GM12872 (cell line): ENCODE results near the gene MGST1.

Experiments used
- TF ChIP-seq, protein P1 (sequence below): IDR thresholded peaks from 3 replicates; pipeline ENCODE4 v1.5.1; 2011; ENCODE audit warnings: low read depth, mild to moderate bottlenecking, low read length, moderate library complexity; ENCODE audit not compliant: insufficient read depth

The MGST1 gene

DNA sequence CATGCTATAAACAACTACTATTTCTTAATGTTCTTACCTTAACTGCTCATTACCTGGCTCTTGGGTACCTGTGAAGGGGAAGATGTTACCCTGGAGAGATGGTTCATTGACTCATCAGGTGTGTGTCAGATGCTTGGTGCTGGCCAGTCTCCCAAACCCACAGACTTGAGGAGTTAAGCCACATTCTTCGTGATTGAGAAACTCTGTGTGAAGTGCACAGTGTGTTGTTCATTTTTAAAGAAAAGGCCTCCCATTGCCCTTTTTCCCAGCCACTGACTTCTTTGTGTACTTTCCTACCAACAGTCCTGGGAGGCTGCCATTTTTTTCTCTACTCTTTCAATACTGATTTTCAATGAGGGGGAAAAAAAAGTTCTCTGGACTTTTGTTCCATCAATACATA is 3.2 kb downstream of the MGST1 start:
- TF ChIP-seq, protein P1, sequence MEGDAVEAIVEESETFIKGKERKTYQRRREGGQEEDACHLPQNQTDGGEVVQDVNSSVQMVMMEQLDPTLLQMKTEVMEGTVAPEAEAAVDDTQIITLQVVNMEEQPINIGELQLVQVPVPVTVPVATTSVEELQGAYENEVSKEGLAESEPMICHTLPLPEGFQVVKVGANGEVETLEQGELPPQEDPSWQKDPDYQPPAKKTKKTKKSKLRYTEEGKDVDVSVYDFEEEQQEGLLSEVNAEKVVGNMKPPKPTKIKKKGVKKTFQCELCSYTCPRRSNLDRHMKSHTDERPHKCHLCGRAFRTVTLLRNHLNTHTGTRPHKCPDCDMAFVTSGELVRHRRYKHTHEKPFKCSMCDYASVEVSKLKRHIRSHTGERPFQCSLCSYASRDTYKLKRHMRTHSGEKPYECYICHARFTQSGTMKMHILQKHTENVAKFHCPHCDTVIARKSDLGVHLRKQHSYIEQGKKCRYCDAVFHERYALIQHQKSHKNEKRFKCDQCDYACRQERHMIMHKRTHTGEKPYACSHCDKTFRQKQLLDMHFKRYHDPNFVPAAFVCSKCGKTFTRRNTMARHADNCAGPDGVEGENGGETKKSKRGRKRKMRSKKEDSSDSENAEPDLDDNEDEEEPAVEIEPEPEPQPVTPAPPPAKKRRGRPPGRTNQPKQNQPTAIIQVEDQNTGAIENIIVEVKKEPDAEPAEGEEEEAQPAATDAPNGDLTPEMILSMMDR = no peak

DNA sequence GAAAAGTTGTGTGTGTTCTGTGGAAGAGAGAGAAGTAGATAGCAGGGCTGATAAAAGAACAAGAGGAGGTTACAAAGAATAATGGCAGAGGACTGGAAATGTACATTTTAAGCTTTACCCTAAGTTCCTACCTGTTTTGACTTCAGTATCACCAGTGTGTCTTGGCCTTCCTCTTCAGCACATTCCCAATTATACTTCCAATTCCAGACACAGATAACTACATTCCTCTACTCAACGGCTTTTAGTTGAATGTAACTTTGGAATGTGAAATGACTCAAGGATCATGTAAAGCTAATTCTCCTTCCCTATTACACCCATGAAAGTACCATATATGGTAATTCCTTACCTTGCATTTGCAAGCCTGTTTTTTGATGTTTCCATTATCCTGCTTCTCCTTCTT is 5.0 kb downstream of the MGST1 start:
- TF ChIP-seq, protein P1 = no peak

DNA sequence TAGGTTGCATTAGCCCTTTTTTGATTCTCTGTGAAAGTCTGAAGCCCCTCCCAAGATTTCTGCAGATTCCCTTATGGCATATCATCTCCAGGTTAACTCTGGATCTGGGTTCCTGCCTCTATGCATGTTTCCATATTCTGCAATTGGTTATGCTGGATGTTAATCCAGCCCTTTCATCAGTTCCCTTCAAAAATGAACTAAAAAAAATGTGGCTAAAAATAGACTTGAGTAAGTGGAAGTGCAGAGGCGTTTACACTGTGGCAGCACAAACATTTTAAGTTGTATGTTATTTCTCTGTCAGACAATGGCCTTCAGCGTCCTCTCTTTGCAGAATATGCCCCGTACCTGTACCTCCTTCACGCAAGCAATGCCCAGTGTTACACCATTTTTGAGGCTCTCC is 11.4 kb downstream of the MGST1 start:
- TF ChIP-seq, protein P1 = no peak

DNA sequence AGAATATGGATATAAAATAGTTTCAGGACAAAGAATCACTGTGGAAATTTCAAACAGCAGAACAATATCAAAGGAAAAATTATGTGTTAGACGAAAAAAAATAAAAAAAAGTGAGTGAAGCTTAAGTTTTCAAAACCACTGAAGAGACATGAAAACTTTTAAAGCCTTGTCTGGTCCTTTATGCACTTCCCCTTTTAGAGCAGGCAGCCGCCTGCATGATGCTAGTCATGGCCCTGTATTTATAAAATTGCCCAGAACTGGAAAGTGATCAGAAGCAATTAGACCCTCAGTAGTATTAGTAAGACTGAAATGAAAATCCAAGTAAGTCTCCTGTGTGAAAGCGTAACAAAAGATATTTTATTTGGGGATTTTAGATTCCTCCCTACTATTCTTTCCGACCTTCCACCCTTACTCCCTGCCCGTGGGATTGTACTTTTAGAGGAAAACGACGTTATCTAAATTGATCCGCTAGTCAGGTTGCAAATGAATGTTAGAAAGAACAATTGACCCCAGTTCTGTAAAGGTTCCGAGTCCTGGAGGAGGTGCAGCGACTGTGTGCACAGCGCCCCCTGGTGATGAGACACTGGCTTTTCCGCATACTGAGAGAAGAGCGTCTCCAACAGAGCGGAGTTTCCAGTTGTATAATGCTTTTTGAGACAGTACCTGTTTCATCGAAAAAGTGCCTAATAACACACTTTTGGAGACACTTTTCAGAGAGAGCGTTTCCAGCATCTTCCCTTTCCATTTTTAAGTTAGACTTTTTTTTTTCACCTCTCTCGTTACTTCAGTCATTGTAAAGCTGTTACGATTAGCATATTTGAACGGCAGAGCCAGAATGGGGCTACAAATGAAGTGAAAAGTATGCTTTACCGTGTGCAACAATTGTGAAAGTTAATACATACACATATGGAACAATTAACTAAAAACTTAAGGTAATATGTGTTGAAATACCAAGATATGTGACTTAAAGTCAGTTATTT is 12.4 kb downstream of the MGST1 start:
- TF ChIP-seq, protein P1 = peak; percentile 78

DNA sequence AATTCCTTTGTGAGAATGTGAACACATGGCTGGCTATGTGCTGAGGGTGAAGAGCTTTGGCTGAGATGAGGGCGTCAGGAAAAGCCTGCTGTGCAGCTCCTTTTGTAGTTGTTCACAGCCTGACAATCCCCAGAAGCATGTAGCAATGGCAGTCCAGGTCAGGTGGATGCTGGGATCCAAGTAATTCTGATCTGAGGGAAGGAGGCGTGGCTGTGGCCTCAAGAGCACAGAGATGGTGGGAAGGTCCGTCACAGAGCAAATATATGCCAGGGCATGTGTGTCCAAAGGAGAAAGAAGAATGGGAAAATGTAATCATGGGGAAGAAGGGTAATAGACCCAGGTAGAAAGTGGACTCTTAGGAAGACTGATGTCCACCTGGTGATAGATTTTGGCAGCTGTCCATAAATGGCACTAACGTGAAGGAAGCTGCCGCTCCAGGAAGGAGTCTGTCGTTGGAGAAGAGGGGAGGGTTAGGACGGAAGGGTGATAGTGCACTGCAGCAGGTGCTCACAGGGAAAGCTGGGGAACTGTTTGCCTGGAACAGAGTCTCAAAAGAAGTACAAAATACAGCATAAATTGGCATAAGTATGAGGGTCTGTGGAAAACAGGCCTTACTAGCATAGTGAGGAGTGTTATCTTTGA is 13.8 kb downstream of the MGST1 start:
- TF ChIP-seq, protein P1 = no peak

DNA sequence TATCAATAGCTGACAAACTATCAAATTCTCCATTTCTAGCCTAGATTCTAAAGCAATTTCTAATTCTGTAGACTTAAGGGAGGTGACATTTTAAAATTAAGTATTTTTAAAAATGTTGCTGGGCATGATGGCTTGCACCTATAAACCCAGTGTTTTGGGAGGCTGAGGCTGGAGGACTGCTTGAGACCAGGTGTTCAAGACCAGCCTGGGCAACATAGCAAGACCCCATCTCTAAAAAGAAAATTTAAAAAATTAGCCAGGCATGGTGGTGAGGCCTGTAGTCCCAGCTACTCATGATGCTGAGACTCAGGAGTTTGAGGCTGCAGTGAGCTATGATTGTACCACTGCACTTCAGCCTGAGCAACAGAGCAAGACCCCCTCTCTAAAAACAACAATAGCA is 15.1 kb downstream of the MGST1 start:
- TF ChIP-seq, protein P1 = no peak

DNA sequence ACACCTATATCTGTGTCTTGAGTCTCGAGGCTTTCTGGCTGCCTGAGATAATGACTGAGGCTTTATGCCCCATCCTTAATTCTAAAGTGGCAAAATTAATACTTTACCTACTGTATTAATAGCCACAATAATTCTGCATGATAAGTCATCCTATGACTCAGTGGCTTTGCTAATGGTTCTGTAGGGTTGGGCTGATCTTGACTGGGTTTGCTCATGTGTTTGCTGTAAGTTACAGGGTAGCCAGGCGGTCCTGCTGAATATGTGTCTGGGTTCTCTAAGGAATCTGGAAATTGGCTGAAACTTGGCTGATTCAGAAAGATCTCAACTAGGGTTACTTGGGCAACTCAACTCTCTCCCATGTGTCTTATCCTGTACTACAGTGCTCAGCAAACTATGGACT is 21.7 kb downstream of the MGST1 start:
- TF ChIP-seq, protein P1 = no peak
